Esophagus muscularis mucosa (tissue), 4 donors: Measurements from ENCODE around the gene PSMB3. TPM values are rescaled to one million over a fixed set of nuclear protein-coding genes. Genes with fewer than 3 reads are reported as not detected.
"Not testable (repeated sequence)": the region's sequence is repeated elsewhere in the genome, so short reads cannot be mapped to it uniquely, and the experiment has no call there.

ENCODE experiments used
- DNase-seq: peaks from one replicate; pipeline ENCODE4 v3.0.0-alpha.2; 2017; ENCODE audit errors: extremely low spot score
- H3K27ac ChIP-seq, 4 donors: fragments of 200-600 bp; sonication (generic); replicated peaks in 1 of 4; 1 replicate in 3 of 4; 2 replicates in 1 of 4; pipeline ENCODE4 v1.5.1; 2016 to 2019; ENCODE audit warnings: mild to moderate bottlenecking in 1 of 4
- H3K27me3 ChIP-seq, 4 donors: fragments of 200-600 bp; sonication (generic); one replicate each; pipeline versions ENCODE4 v1.5.1 to v1.6.0; 2016 to 2019
- H3K36me3 ChIP-seq, 4 donors: fragments of 200-600 bp; sonication (generic); one replicate each; pipeline ENCODE4 v1.5.1; 2016 to 2019
- H3K4me1 ChIP-seq, 4 donors: fragments of 200-600 bp; sonication (generic); one replicate each; pipeline ENCODE4 v1.5.1; 2016 to 2019
- H3K4me3 ChIP-seq, 4 donors: fragments of 200-600 bp; sonication (generic); 1 replicate in 2 of 4; 2 replicates in 2 of 4; pipeline ENCODE4 v1.5.1; 2016 to 2019; ENCODE audit warnings: mild to moderate bottlenecking in 4 of 4, moderate library complexity in 1 of 4
- H3K9me3 ChIP-seq, 4 donors: fragments of 200-600 bp; sonication (generic); 1 replicate in 3 of 4; 2 replicates in 1 of 4; pipeline ENCODE4 v1.5.1; 2016 to 2019
- EP300 ChIP-seq: sonication (generic); formaldehyde crosslinking; IDR thresholded peaks from one replicate; pipeline ENCODE4 v1.6.1; 2017; ENCODE audit warnings: antibody characterized with exemption
- POLR2A ChIP-seq: fragments of 450-650 bp; IDR thresholded peaks from one replicate; pipeline ENCODE4 v1.6.1; 2017; ENCODE audit warnings: antibody characterized with exemption, moderate library complexity, mild to moderate bottlenecking, low read depth
- POLR2AphosphoS5 ChIP-seq, 2 donors: sonication (generic); formaldehyde crosslinking; IDR thresholded peaks; one replicate each; pipeline ENCODE4 v1.6.1; 2017; ENCODE audit warnings: antibody characterized with exemption in 2 of 2
- WGBS: methylation state at CpG from one replicate; pipeline ENCODE4 v1.1.5; 2018; 5-methylcytosine and 5-hydroxymethylcytosine counted together
- intact Hi-C: fragments of 100-400 bp; cut with DNase I; formaldehyde crosslinking; loops from one replicate; pipeline ENCODE4 v1.15.1; 2023
- total RNA-seq, 4 donors: library from RNA; depleted of rRNA; stranded (reverse); fragments of >200 nt; gene quantifications; one replicate each; pipeline versions ENCODE4 v1.1.0 to v1.2.1, GENCODE V29; 2016
- TF ChIP-seq, protein P1 (sequence below), 3 experiments: fragments of 200-600 bp in 2 of 3; fragments of 450-650 bp in 1 of 3; sonication (generic) in 2 of 3; IDR thresholded peaks; one replicate each; pipeline ENCODE4 v1.5.1; 2017 to 2019; ENCODE audit warnings: antibody characterized with exemption in 3 of 3, mild to moderate bottlenecking in 2 of 3, moderate library complexity in 1 of 3

PSMB3 gene
- total RNA-seq, 4 donors from 2014 or later: 122 to 158 (median 137) TPM

DNA sequence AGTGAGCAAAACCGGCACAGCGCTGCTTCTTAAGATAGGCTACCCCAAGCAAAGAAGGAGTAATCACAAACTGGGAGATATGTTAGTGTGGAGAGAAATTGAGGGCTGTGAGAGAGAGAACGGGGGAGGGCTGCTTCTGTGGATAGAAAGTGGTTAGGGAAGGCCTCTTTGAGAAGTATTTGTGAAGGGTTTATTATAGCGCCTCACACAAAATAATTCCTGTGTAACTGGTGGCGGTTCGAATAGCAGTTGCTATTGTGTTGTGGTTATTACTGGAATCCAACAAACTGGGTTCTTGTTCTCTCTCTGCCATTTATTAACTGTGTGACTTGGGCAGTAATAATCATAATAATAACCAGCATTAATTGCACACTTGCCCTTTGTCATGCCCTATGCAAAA, 31.6 kb upstream of the PSMB3 start:
- peaks cover 49 to 97% (median 87%) of the 10 kb centered on the region in 4 donors for H3K36me3 ChIP-seq
- H3K9me3 ChIP-seq: no peaks in the 10 kb centered on the region
- H3K4me3 ChIP-seq: no peak overlapping the region
- TF ChIP-seq POLR2AphosphoS5 (IDR thresholded peaks at IDR 0.05): no peak
- TF ChIP-seq, protein P1, sequence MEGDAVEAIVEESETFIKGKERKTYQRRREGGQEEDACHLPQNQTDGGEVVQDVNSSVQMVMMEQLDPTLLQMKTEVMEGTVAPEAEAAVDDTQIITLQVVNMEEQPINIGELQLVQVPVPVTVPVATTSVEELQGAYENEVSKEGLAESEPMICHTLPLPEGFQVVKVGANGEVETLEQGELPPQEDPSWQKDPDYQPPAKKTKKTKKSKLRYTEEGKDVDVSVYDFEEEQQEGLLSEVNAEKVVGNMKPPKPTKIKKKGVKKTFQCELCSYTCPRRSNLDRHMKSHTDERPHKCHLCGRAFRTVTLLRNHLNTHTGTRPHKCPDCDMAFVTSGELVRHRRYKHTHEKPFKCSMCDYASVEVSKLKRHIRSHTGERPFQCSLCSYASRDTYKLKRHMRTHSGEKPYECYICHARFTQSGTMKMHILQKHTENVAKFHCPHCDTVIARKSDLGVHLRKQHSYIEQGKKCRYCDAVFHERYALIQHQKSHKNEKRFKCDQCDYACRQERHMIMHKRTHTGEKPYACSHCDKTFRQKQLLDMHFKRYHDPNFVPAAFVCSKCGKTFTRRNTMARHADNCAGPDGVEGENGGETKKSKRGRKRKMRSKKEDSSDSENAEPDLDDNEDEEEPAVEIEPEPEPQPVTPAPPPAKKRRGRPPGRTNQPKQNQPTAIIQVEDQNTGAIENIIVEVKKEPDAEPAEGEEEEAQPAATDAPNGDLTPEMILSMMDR (IDR thresholded peaks at IDR 0.05): no peak
- TF ChIP-seq POLR2A: no peak
- no peak for TF ChIP-seq EP300
- DNase-seq: no peak
- H3K27me3 ChIP-seq: no peaks in the 10 kb centered on the region
- no peak overlapping the region for H3K27ac ChIP-seq
- WGBS: 82% methylated on average over 6 of the region's 6 CpGs
- peaks cover 12 to 31% (median 19%) of the 10 kb centered on the region in 4 donors for H3K4me1 ChIP-seq
- intact Hi-C loops: no loop called here

DNA sequence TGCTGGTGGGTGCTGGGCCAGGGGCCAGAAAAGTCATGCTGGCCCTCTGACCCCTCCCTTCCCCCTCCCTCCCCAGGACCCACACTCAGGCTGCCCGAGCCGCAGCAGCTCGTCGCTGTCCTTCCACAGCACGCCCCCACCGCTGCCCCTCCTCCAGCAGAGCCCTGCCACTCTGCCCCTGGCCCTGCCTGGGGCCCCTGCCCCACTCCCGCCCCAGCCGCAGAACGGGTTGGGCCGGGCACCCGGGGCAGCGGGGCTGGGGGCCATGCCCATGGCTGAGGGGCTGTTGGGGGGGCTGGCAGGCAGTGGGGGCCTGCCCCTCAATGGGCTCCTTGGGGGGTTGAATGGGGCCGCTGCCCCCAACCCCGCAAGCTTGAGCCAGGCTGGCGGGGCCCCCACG, 30.7 kb upstream of the PSMB3 start:
- peaks cover 12 to 31% (median 19%) of the 10 kb centered on the region in 4 donors for H3K4me1 ChIP-seq
- H3K4me3 ChIP-seq: no peak overlapping the region
- no peaks in the 10 kb centered on the region for H3K27me3 ChIP-seq
- no peaks in the 10 kb centered on the region for H3K9me3 ChIP-seq
- TF ChIP-seq POLR2A (no peak), POLR2AphosphoS5 (IDR thresholded peaks at IDR 0.05) (no peak), EP300 (no peak)
- TF ChIP-seq, protein P1 (IDR thresholded peaks at IDR 0.05): no peak
- H3K27ac ChIP-seq: peak overlapping the region in 1 of 4 donors; percentile 27
- H3K36me3 ChIP-seq: peaks cover 41 to 95% (median 79%) of the 10 kb centered on the region in 4 donors
- 85% methylated on average over 15 of the region's 16 CpGs for WGBS
- intact Hi-C loops: no loop called here
- no peak for DNase-seq

DNA sequence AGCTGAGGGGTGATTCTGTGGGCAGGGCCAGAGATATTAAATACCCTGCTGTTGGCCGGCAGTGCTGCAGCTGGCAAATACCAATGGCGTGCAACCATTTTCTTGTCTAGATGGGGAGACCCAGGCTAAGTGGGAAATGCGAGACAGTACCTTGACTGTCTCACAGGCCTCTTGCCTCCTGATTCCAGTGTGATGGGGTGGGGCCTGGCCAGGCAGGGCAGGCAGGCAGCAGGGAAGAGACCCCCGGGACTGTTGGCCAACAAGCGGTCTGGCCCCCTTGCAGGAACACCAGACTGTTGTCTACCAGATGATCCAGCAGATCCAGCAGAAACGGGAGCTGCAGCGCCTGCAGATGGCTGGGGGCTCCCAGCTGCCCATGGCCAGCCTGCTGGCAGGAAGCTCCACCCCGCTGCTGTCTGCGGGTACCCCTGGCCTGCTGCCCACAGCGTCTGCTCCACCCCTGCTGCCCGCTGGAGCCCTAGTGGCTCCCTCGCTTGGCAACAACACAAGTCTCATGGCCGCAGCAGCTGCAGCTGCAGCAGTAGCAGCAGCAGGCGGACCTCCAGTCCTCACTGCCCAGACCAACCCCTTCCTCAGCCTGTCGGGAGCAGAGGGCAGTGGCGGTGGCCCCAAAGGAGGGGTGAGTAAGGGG, 28.1 kb upstream of the PSMB3 start:
- 53% methylated on average over 11 of the region's 16 CpGs for WGBS
- DNase-seq: no peak
- intact Hi-C loops: no loop called here
- H3K9me3 ChIP-seq: no peaks in the 10 kb centered on the region
- peak overlapping the region in 1 of 4 donors; percentile 42 for H3K27ac ChIP-seq
- no peak overlapping the region for H3K4me3 ChIP-seq
- H3K27me3 ChIP-seq: no peaks in the 10 kb centered on the region
- H3K4me1 ChIP-seq: peaks cover 16 to 41% (median 28%) of the 10 kb centered on the region in 4 donors
- TF ChIP-seq EP300: no peak
- TF ChIP-seq POLR2AphosphoS5 (IDR thresholded peaks at IDR 0.05): peak in 1 of 2 donors; percentile 27
- TF ChIP-seq, protein P1 (IDR thresholded peaks at IDR 0.05): no peak
- TF ChIP-seq POLR2A: no peak
- peaks cover 23 to 76% (median 52%) of the 10 kb centered on the region in 4 donors for H3K36me3 ChIP-seq

DNA sequence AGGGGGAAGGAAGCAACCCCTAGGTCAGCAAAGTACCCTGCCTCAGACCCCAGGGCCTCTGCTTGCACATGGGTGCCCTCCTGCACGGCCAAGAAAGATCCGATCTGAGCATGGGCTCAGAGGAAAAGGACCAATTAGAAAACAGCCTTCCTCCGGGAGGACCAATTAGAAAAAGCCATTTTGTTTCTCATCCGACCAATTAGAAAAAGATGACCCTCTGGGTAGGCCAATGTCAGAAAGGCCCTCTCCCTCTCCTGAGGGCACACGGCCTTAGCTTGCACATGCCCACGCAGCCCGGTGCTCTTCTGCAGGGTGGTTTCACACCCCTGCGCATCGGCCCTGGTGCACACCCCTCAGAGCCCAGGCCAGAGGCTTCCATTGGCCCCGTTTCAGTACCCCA, 27.5 kb upstream of the PSMB3 start:
- Histone ChIP-seq H3K27me3 (no peaks in the 10 kb centered on the region), H3K4me3 (no peak overlapping the region), H3K27ac (peak overlapping the region in 1 of 4 donors; percentile 42), H3K9me3 (no peaks in the 10 kb centered on the region), H3K36me3 (peaks cover 23 to 70% (median 46%) of the 10 kb centered on the region in 4 donors), H3K4me1 (peaks cover 18 to 42% (median 33%) of the 10 kb centered on the region in 4 donors)
- no peak for TF ChIP-seq EP300
- TF ChIP-seq POLR2A: no peak
- TF ChIP-seq, protein P1 (IDR thresholded peaks at IDR 0.05): no peak
- no peak for TF ChIP-seq POLR2AphosphoS5 (IDR thresholded peaks at IDR 0.05)
- WGBS: 53% methylated on average over 7 of the region's 10 CpGs
- intact Hi-C loops: no loop called here
- no peak for DNase-seq

DNA sequence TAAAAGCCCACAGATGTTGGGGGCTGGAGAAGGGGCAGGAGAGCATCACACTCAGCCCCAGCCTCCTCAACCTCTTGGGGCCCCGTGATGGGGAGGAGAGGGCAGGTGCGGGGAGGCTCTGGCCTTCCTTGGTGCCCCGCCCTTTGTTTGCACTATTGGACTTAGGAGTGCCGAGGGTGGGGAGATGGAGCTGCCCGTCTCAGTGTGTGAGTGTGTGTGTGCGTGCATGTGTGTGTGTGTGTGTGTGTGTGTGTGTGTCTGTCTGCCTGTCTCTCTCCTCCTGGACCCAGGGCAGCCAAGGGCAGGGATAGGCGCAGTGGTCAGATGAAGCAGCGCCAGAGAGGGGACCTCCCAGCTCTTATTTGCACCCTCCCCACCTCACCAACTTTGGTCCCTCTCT, 26.4 kb upstream of the PSMB3 start:
- H3K9me3 ChIP-seq, intact Hi-C loops, H3K4me3 ChIP-seq, H3K27me3 ChIP-seq, H3K27ac ChIP-seq, DNase-seq: not testable (repeated sequence)
- 100% methylated on average over 3 of the region's 8 CpGs for WGBS
- Histone ChIP-seq H3K36me3 (peaks cover 15 to 59% (median 35%) of the 10 kb centered on the region in 4 donors), H3K4me1 (peaks cover 23 to 44% (median 36%) of the 10 kb centered on the region in 4 donors)
